ENCODE measurements around the gene CHSY3.

DNA sequence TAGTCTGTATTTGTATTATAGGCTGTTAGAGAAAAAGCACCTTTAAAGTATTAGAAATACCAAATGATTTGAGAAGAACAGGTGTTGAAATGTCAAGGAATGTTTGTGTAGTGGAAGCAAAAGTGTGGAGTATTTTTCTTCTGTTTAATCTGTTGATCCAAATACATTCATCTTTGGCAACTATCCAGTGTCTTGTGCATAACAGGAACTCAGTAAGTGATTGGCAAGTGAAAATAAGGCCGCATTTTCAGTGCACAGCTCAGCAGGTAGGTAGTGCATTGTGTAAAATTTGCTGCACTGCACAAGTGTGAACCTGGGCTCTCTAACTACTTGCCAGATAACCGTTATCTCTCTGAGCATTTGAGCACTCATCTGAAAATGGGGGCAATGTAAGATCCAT is 61.8 kb downstream of the CHSY3 start:
- TF ChIP-seq, protein P1, sequence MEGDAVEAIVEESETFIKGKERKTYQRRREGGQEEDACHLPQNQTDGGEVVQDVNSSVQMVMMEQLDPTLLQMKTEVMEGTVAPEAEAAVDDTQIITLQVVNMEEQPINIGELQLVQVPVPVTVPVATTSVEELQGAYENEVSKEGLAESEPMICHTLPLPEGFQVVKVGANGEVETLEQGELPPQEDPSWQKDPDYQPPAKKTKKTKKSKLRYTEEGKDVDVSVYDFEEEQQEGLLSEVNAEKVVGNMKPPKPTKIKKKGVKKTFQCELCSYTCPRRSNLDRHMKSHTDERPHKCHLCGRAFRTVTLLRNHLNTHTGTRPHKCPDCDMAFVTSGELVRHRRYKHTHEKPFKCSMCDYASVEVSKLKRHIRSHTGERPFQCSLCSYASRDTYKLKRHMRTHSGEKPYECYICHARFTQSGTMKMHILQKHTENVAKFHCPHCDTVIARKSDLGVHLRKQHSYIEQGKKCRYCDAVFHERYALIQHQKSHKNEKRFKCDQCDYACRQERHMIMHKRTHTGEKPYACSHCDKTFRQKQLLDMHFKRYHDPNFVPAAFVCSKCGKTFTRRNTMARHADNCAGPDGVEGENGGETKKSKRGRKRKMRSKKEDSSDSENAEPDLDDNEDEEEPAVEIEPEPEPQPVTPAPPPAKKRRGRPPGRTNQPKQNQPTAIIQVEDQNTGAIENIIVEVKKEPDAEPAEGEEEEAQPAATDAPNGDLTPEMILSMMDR (IDR thresholded peaks at IDR 0.05; ENCODE audit: low read depth, low read length, poor library complexity, severe bottlenecking), result no peak
- TF ChIP-seq EZH2phosphoT487 (IDR thresholded peaks at IDR 0.05; ENCODE audit: borderline replicate concordance, low read length), result no peak
